Mammary epithelial cell (primary cell): ENCODE measurements around the gene GALNTL6.
"Not testable (repeated sequence)": the region's sequence is repeated elsewhere in the genome, so short reads cannot be mapped to it uniquely, and the experiment has no call there.

Experiments
- CTCF ChIP-seq, 2 donors: IDR thresholded peaks in 1 of 2; conservative IDR thresholded peaks in 1 of 2; 2 replicates each; pipeline ENCODE4 v1.5.1; 2011 to 2012; ENCODE audit warnings: inconsistent platforms in 2 of 2, low read length in 2 of 2, mild to moderate bottlenecking in 2 of 2, control low read depth in 1 of 2, low read depth in 1 of 2; ENCODE audit not compliant: insufficient read depth in 1 of 2; ENCODE audit errors: extremely low read depth in 1 of 2
- EZH2 ChIP-seq: IDR thresholded peaks from 2 replicates; pipeline ENCODE4 v1.6.1; 2012; ENCODE audit warnings: low read length, inconsistent platforms, borderline replicate concordance

GRCh38 chr4:172917403-172917802, 1104.2 kb downstream of the GALNTL6 start:
- TF ChIP-seq EZH2; CTCF (conservative IDR thresholded peaks at IDR 0.05 in 1 of 2, IDR thresholded peaks at IDR 0.05 in 1 of 2; ENCODE audit: extremely low read depth in 1 of 2, insufficient read depth in 1 of 2, low read depth in 1 of 2, low read length in 2 of 2): not testable (repeated sequence)
